HG03520 (cell line): Measurements from ENCODE around the gene ECT2.
"Not testable (repeated sequence)": the region's sequence is repeated elsewhere in the genome, so short reads cannot be mapped to it uniquely, and the experiment has no call there.

ENCODE experiments used
- ATAC-seq: cut with Tn5 transposase; IDR thresholded peaks from one replicate; pipeline ENCODE4 v1.9.1; 2021; ENCODE audit warnings: mild to moderate bottlenecking, moderate library complexity; ENCODE audit not compliant: unreplicated experiment

ECT2 gene

DNA sequence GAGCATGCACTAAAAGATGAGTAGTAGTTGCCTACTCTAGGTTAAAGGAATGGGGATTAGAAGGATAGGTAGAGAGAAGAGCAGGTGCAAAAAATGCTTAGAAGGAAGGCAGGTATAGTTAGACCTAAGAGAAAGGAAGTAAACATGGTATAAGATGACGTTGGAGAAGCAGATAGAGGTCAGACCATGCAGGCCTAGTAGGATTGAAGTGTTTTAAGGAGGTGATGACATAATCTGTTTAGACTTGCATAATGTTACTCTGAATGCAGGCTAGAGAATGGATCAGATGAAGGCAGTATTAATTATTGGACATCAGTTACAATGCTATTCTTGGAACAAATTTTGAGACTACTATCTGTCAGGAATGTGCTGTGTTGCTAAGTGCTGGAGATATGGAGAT, 11.1 kb upstream of the ECT2 start:
- no peak for ATAC-seq

DNA sequence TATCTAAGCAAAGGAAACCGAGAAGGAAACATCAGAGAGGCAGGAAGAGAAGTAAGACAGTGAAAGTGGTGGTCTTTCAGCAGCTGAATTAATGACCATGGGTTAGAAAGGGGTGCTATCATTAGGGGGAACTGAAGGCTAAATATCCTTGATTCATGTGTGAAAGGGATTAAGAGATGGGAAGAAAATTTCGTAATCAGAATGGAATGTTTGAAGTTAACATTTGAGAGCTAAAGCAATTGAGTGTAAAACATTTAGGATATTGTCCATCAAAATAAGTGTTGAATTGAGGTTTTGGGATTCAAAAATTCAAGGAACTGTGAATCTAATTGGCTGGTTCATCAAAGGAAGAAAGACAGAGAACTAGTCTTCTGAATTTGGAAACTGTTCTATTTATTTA, 4.1 kb upstream of the ECT2 start:
- no peak for ATAC-seq

DNA sequence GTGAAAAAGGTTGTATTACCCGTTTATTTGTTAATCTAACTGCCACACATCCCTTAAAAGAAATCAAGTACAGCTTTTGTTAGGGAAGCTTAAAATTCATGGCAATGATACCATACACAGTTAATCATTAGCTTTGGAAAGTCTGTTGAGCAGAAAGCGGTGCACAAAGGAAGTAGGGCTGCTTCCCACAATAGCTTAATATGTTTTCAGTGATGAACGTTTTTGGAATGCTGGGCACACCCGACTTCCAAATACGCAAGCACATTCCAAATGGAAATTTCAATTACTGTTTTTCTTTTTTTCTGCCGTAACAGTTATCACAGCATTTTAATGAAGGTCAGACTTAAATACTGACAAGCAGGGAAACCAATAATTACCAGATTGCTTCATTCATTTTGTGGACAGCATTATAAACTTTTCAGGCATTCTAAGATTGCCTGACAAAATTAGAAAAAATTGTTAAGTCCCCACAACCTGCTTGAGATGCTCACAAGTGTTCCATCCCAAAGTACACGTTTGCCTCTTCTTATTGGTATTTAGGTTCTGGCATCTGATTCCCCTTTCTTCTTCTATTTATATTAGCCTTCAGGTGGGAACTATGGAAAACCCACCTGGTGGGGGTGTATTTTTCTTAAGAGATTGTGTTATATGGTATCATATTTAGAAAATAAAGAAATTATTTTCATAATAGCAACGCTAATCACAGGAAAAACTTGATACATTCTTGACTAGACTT, 1.1 kb upstream of the ECT2 start:
- ATAC-seq = no peak

DNA sequence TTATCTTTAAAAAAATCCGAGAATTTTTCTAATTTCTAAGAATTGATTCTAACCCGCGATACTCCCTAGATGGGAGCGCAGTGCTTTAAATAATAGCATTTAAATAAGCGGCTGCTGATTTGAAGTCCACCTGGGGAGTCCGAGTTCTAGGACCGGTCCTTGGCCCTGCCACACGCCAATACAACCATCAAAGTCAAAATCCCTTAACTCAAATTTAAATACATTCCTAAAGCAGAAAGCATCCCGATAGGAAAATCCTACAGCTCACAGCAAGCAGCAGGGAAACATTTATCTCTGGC, 508 bp upstream of the ECT2 start:
- ATAC-seq = no peak

DNA sequence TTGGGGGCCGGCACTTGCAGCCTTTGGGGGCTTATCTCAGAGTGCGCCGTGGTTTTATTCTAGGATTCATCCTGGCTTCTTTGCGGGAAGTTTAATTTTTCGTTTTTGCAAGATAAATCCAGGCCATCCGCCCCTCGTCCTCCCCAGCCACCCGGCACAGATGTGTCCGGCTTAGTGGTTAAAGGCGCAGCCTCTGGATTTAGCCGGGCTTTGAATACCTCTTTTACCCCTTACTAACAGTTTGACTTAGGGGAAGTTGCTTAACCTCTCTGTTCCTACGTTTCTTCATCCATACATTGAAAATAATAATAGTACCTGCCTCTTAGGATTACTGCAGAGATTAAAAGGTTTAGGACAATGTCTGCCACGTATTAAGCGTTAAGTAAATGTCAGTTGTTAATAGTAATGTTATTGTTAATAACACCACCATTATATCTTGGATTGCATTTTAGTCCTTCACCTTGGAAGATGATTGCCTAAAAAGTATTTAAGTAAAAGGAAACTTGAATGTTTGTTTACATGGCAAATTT, 714 bp downstream of the ECT2 start:
- no peak for ATAC-seq

DNA sequence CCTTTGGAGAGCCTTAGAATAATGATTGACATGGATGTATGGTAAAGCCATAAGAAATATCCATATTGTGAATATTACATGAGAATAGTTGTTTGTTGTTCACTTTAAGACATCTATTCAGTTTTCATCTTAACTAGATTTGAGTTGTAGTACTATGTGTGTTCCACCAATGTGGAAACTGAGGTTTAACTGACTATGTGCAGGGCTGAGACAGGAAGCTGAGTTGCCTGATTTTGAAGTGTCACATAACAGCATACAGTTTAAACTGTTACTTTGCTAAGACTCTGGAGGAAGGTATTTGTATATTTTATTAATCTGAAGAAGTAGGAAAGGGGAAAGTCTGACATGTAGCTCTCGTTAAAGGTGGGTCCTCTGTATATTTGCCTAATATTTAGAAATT, 2.1 kb downstream of the ECT2 start:
- no peak for ATAC-seq

DNA sequence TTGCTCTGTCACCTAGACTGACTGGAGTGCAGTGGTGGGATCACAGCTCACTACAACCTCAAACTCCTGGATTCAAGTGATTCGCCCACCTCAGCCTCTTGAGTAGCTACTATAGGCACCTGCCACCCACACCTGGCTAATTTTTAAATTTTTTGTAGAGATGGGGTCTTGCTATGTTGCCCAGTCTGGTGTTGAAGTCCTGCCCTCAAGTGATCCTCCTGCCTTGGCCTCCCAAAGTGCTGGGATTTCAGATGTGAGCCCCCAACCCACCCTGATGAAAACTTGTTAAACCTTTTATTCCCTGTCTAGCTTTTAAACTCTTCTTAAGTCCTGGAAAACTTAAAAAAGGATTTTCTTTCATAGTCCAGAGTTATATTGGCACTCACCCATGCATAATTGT, 2.6 kb downstream of the ECT2 start:
- ATAC-seq = no peak

DNA sequence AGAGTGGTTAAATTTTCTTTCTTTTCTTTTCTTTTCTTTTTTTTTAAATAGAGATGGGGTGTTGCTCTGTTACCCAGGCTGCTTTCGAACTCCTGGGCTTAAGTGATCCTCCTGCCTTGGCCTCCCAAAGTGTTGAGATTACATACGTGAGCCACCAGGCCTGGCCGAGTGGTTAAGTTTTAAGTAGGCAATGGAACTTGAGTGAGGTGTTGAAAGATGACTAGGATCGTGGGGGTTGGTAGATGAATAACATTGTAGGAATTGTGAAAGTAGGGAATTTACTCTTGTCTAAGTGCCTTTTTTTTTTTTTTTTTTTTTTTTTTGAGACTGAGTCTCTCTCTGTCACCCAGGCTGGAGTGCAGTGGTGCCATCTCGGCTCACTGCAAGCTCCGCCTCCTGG, 9.9 kb downstream of the ECT2 start:
- ATAC-seq = not testable (repeated sequence)

DNA sequence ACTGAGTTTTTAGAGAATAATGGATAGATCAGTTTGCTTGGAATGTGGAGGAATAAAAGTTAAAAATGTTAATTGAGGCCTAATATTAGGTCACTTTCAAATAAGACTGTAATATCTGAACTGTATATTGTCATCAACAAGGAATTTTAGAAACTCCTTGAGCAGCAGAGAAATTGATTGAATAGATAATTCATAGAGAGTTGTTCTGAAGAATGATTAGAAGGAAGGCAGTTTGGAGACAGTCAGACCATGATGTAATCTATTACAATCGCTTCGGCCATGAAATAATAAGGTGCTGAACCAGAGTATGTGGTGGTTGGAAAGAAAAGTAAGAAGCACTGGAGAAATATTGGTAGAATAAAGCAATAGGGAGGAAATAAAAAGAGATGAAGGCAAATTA, 15.7 kb downstream of the ECT2 start:
- ATAC-seq = no peak

DNA sequence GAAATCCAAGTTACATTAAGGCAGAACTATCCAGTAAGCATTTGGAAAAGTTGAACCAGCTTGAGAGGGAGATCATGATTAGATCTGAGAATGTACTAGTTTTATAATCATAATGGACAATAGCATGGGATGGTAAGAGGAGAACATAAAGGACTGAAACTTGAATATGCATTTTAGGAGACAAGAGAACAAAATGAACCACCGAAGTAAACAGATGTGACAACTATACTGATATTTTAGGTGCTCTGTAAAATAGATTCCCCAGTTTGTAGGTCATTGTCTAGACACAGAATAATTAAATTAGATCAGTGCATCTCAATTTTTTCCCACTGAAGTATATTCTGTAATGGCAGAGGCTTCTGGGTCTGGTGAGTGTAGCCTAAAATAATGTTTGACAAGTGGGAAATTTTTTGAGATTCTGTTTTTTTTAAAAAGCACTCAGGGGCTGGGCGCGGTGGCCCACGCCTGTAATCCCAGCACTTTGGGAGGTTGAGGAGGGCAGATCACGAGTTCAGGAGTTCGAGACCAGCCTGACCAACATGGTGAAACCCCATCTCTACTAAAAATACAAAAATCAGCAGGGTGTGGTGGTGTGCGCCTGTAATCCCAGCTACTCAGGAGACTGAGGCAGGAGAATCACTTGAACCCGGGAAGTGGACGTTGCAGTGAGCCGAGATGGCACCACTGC, 16.3 kb downstream of the ECT2 start:
- no peak for ATAC-seq

DNA sequence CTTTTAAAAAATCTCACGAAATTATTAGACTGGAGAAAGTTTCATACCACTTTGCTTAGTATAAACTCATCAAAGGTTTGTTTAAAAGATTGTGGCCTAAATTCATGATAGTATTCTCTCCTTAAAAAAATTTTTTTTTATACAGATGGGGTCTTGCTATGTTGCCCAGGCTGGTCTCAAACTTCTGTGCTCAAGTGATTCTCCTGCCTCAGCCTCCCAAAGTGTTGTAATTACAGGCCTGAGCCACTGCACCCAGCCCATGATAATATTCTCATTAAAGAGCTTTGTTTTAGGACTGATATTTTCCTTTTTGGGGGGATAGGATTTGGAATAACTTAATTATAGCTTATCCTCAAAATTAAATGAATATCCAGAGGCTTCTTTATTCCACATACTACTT, 19.9 kb downstream of the ECT2 start:
- no peak for ATAC-seq

DNA sequence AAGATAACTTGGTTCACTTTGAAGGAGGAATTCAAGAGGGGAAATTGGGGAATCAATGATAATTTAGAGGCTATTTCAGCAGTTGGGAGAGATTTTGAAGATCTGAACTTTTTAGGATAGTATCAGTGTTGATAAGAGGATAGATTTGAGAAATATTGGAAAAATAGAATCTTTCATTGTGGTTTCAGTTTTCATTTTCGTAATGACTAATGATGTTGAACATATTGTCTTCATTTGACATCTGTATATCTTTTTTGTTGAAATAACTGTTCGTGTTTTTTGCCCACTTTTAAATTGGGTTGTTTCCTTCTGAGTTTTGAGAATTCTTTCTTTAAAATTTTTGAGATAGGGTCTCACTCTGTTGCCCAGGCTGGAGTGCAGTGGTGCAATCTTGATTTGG, 21.1 kb downstream of the ECT2 start:
- ATAC-seq = no peak

DNA sequence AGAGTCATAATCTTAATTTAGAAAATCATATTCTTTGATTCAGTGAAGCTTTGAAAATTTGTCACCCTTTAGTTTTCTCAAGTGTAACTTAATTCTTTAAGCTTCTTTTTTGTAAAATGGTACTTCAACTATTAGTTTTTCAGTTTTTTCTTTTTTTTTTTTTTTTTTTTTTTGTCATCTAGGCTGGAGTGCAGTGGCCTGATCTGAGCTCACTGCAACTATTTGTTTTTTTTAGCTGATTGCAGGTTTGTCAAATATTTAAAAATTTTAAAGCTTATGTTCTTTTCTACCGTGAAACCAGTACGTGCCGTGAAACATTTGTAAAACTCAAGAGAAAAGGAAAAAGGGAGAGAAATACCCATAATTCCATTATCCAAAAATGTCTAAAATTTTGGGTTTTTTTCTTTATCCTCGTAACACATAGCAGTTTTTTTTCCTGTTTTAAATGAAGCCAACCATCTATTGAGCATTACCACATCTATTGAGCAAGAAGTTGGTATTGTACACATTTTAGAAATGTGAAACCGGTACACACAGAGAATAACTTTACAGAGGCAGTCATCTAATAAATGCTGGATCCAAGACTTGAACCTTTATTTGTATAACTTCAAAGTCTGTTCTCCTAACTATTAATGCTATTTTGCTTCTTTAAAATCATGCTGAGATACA, 25.7 kb downstream of the ECT2 start:
- ATAC-seq = no peak

DNA sequence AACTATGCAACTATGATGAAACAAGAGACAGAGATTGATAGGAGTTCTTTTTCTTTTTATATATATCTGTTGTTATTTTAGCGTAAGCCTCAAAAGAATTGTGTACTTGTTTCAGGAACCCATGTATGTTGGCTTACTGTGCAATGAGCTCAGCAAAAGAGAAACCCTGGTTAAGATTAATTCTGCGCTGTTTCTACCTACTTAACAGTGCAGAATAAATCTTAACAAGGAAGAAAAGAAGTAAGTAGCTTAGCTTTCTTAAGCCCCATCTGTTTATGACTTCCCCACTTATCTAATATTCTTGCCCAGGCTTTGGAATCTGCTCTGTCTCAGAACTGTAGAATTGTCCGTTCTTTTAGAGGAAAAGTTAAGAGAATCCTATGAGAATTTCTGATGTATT, 27.4 kb downstream of the ECT2 start:
- no peak for ATAC-seq

DNA sequence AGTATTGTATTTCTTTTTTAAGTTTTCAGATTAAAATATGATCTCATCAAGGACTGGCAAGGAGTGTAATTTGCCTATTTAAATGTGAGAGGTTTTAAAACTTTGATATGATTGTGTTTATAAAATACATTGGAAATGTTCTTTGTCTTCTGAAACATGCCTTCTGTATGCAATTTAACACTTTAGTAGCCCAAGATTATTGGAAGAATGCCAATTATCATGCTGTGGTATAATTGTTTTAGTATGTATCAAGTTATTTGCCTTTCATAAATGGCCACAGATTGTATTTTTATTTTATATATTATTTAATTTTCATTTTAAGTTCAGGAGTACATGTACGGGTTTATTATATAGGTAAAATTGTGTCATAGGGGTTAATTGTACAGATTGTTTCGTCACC, 31.7 kb downstream of the ECT2 start:
- no peak for ATAC-seq

DNA sequence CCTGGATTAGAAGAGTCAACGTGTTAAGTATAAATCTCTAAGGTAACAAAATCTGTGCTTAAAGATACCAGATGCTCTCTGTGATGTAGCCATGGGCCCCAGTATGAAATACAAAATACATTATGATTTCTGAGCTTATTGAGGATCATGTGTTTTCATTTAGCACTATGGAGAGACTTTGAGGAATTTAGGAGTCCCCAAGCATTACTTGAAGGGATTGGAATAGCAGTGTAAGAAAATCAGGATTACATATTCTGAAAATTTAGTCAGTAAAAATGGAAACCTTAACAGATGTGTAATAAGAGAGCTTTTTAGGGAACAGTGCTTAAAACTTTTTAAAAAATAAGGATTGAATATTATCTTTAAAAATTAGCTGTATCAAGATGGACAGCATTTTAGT, 35.5 kb downstream of the ECT2 start:
- no peak for ATAC-seq

DNA sequence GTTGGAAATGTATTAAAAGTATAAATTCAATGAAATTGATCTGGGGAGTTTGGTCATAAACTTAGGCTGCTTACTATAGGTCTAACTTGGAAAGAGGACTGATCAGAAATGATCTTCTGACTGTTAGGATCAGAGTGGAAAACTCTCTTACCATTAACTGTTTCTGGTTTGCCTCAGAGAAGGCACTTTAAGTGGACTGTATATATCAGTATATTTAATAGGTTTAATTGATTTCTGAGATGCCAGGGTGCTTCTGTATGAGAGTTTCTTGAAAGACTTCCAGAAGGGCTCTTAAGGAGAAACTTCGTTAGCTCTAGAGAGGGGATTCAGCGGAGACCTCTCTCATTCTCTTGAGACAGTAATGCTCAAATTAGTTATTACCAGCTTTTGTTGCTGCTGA, 36.5 kb downstream of the ECT2 start:
- ATAC-seq = no peak

DNA sequence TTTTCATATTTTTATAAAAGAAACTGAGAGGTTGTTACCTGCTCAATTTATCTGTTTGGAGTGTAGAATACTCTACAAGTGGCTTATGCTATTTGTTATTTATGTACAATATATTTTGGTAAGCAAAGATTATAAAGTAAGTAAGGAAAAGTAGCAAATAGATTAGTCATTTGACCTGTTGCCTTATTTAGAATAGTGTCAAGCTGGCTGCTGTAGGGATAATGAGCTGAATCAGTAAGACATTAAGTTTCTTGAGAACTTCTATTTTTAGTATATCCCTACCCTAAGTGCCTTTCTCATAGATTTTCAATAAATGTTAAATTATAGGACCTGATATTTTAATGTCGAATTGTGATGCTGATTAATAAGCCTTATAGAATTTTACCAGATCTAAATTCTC, 37.2 kb downstream of the ECT2 start:
- ATAC-seq = no peak

DNA sequence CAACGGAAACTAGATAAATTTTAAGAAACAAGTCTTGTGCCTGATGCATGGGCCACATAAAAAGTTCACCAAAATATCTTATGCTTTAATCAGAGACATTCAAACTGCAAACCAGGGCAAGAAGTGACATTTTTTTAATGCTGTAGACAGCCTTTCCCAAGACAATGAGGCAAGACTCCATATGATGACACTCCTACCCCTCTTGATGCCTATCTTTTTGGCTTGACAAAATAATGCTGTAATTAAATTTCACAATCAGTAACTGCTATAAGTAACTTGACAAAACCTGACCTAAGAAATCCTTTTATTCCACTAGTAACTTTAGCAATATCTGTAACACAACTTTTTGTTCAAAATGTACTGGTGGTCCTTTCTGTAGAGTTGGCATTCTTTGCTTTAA, 48.7 kb downstream of the ECT2 start:
- no peak for ATAC-seq

DNA sequence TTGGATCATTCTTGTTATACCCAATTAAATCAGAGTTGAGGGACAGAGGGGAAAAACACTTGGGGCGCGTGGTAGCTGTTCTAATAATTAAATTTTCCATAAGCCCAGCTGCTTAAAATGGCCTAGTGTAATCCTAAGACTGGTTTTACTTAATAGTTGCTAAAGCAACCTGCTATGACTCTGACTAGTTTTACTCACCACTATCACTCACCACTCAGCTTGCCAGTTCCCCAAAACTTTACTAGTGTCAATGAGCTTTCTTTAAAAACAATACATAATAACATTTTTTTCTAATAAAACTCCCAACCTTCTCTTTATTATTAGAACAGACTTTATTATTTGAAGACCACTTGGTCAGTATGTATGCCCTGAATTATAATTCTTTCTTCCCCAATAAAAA, 49.6 kb downstream of the ECT2 start:
- no peak for ATAC-seq

DNA sequence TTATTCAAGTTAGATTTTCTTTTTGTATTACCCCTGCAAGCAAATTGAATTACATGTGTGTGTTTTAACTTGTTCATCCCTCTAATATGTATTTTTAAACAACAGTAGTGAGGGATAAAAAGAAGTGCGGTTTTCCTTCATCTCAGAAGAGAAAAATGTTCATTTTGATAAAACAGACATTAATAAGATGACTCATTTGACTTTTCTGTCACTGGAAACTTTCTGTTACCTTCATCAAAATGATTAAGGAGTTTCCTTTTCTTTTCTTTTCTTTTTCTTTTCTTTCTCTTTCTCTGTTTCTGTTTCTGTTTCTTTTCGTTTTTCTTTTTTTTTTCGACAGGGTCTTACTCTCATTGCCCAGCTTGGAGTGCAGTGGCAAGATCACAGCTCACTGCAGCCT, 53.0 kb downstream of the ECT2 start:
- no peak for ATAC-seq

DNA sequence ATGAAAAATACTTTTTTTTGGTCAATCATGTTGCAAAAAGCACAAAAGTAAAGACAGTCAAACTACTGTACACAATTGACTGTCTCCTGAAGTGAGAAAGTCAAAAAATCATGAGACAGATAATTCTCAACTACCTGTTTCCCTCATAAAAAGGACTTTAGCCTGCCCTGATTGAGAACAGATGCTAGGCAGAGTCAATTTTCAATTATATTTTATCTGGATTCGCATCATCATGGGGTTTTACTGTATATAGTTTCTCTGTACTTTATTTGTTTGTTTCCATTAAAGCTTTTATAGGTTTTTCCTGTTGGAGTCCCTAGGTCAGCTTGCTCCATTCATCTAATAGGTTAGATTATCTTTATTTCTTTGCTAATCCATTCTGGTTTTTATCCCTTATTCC, 53.8 kb downstream of the ECT2 start:
- ATAC-seq = no peak
